GM21423 (cell line): ENCODE measurements around the gene IFNB1.

Experiments used
- ATAC-seq: cut with Tn5 transposase; IDR thresholded peaks from one replicate; pipeline ENCODE4 v1.9.1; 2021; ENCODE audit warnings: mild to moderate bottlenecking, moderate library complexity; ENCODE audit not compliant: unreplicated experiment

IFNB1 gene

GRCh38 chr9:21070906-21071305, 6.8 kb downstream of the IFNB1 start:
- ATAC-seq = no peak

- no peak for ATAC-seq
Observed at GRCh38 chr9:21070171-21070571, 7.6 kb downstream of the IFNB1 start.

- ATAC-seq = peak; percentile 88
Observed at GRCh38 chr9:21060919-21061561, 16.7 kb downstream of the IFNB1 start.

- no peak for ATAC-seq
Observed at GRCh38 chr9:21056931-21057330, 20.8 kb downstream of the IFNB1 start.

- no peak for ATAC-seq
Observed at GRCh38 chr9:21053851-21054250, 23.9 kb downstream of the IFNB1 start.

GRCh38 chr9:21047281-21047691, 30.5 kb downstream of the IFNB1 start:
- no peak for ATAC-seq

- no peak for ATAC-seq
Observed at GRCh38 chr9:21043841-21044240, 33.9 kb downstream of the IFNB1 start.

GRCh38 chr9:21042466-21042865, 35.3 kb downstream of the IFNB1 start:
- no peak for ATAC-seq

- ATAC-seq = no peak
Observed at GRCh38 chr9:21039302-21039701, 38.4 kb downstream of the IFNB1 start.

- ATAC-seq = no peak
Observed at GRCh38 chr9:21037278-21037677, 40.5 kb downstream of the IFNB1 start.

GRCh38 chr9:21031808-21032183, 45.9 kb downstream of the IFNB1 start:
- no peak for ATAC-seq

- ATAC-seq = peak; percentile 68
Observed at GRCh38 chr9:21031091-21031807, 46.5 kb downstream of the IFNB1 start, which contains the start of gene HACD4. HACD4 (minus strand) TSS chr9:21031640; CDS start chr9:21031590, 50 bp downstream.

GRCh38 chr9:21030389-21031035, 47.2 kb downstream of the IFNB1 start:
- peak; percentile 74 for ATAC-seq

GRCh38 chr9:21029661-21030060, 48.1 kb downstream of the IFNB1 start:
- no peak for ATAC-seq

GRCh38 chr9:21028466-21028865, 49.3 kb downstream of the IFNB1 start:
- ATAC-seq = no peak

- no peak for ATAC-seq
Observed at GRCh38 chr9:21027295-21027694, 50.4 kb downstream of the IFNB1 start.
